PC-3 (cell line): ENCODE results near the gene RNF167. TPM values are rescaled to one million over a fixed set of nuclear protein-coding genes. Genes with fewer than 3 reads are reported as not detected.

Experiments used
- ATAC-seq: fragments of 200-7000 bp; cut with Tn5 transposase; 2 replicates; pipeline ENCODE4 v1.9.1; 2020; ENCODE audit warnings: mild to moderate bottlenecking, moderate library complexity
- BruUV-seq: library from RNA; stranded (reverse); fragments of 400-500 nt; replicated peaks from 2 replicates; lab custom pipeline; 2021; lab: Mats Ljungman, UMichigan
- CTCF ChIA-PET: fragments of 300-600 bp; sonication (Branson Sonifier 250); formaldehyde crosslinking; loops from one replicate; lab custom pipeline; 2022; ENCODE audit warnings: antibody characterized with exemption; lab: Charles Lee
- POLR2A ChIA-PET: fragments of 300-600 bp; sonication (Branson Sonifier 250); formaldehyde crosslinking; loops from one replicate; lab custom pipeline; 2022; ENCODE audit warnings: antibody characterized with exemption; ENCODE audit not compliant: unreplicated experiment; lab: Charles Lee
- DNase-seq: peaks from one replicate; pipeline ENCODE4 v3.0.0-alpha.2; 2015
- H2AFZ ChIP-seq: fragments of 300-600 bp; sonication (generic); 2 replicates; pipeline ENCODE4 v1.6.0; 2016; ENCODE audit warnings: antibody characterized with exemption, low read length
- H3F3A ChIP-seq: fragments of 300-600 bp; sonication (generic); one replicate; pipeline ENCODE4 v1.6.0; 2017; ENCODE audit warnings: antibody characterized with exemption, low read length, control low read depth, mild to moderate bottlenecking; ENCODE audit not compliant: unreplicated experiment
- H3K27ac ChIP-seq: fragments of 300-600 bp; sonication (generic); 2 replicates; pipeline ENCODE4 v1.5.1; 2016; ENCODE audit warnings: mild to moderate bottlenecking, low read length
- H3K27me3 ChIP-seq: fragments of 300-600 bp; sonication (generic); 2 replicates; pipeline ENCODE4 v1.6.1; 2016; ENCODE audit warnings: low read length, mixed read lengths
- H3K36me3 ChIP-seq: fragments of 300-600 bp; sonication (generic); 2 replicates; pipeline ENCODE4 v1.6.1; 2016; ENCODE audit warnings: low read depth, mixed run types, low read length, mixed read lengths
- H3K4me1 ChIP-seq: fragments of 300-600 bp; sonication (generic); 2 replicates; pipeline ENCODE4 v1.5.1; 2016; ENCODE audit warnings: low read length; ENCODE audit not compliant: insufficient read depth
- H3K4me2 ChIP-seq: fragments of 300-600 bp; sonication (generic); 2 replicates; pipeline ENCODE4 v1.6.0; 2016; ENCODE audit warnings: low read length
- H3K4me3 ChIP-seq: fragments of 300-600 bp; sonication (generic); 2 replicates; pipeline ENCODE4 v1.5.1; 2016; ENCODE audit warnings: mild to moderate bottlenecking, low read length, mixed read lengths
- H3K79me2 ChIP-seq: fragments of 300-600 bp; sonication (generic); 2 replicates; pipeline ENCODE4 v1.6.1; 2017; ENCODE audit warnings: low read length, mixed read lengths
- H3K9ac ChIP-seq: fragments of 300-600 bp; sonication (generic); 2 replicates; pipeline ENCODE4 v1.6.0; 2016; ENCODE audit warnings: mild to moderate bottlenecking, low read length
- H3K9me2 ChIP-seq: fragments of 300-600 bp; sonication (generic); replicated peaks from 2 replicates; pipeline ENCODE4 v1.6.1; 2016; ENCODE audit warnings: mixed run types, low read length, mixed read lengths
- H3K9me3 ChIP-seq: fragments of 300-600 bp; sonication (generic); 2 replicates; pipeline ENCODE4 v1.6.1; 2016; ENCODE audit warnings: low read length, mixed read lengths
- H4K20me1 ChIP-seq: fragments of 300-600 bp; sonication (generic); 2 replicates; pipeline ENCODE4 v1.6.1; 2016; ENCODE audit warnings: low read length, mixed read lengths
- CTCF ChIP-seq: fragments of 300-600 bp; sonication (generic); conservative IDR thresholded peaks from 2 replicates; pipeline ENCODE4 v1.5.1; 2017; ENCODE audit warnings: antibody characterized with exemption, low read depth, mild to moderate bottlenecking, low read length
- EZH2 ChIP-seq: fragments of 300-600 bp; sonication (generic); IDR thresholded peaks from one replicate; pipeline ENCODE4 v1.6.1; 2017; ENCODE audit warnings: antibody characterized with exemption, mild to moderate bottlenecking, low read length; ENCODE audit not compliant: unreplicated experiment
- EZH2phosphoT487 ChIP-seq: fragments of 300-600 bp; sonication (generic); IDR thresholded peaks from 2 replicates; pipeline ENCODE4 v1.6.1; 2018; ENCODE audit warnings: mild to moderate bottlenecking, antibody characterized with exemption, low read length, borderline replicate concordance
- intact Hi-C: fragments of 100-400 bp; cut with micrococcal nuclease; formaldehyde crosslinking; loops from 2 replicates; pipeline ENCODE4 v1.9.0; 2023
- total RNA-seq: library from RNA; depleted of rRNA; stranded (reverse); fragments of >200 nt; gene quantifications from 2 replicates; pipeline ENCODE4 v1.2.3, GENCODE V29; 2014

RNF167 gene
- total RNA-seq, 1 experiment from 2014 or later, result 43.1 TPM

- intact Hi-C loops, result loop anchor here (5.0 kb wide), 1 partner anchor 36 kb away; no protein-coding TSS in a partner anchor
- ATAC-seq, result no peak
- CTCF ChIA-PET, result no interaction called here
- Histone ChIP-seq H3K79me2 (peaks cover 92% of the 10 kb centered on the region), H3K4me3 (no peak overlapping the region), H2AFZ (no peak overlapping the region), H3K36me3 (peaks cover 29% of the 10 kb centered on the region), H3F3A (no peaks in the 10 kb centered on the region), H3K9me2 (no peaks in the 10 kb centered on the region), H3K9ac (no peak overlapping the region), H3K27ac (no peak overlapping the region), H4K20me1 (peaks cover 26% of the 10 kb centered on the region), H3K4me2 (no peak overlapping the region), H3K4me1 (peaks cover 38% of the 10 kb centered on the region), H3K9me3 (no peaks in the 10 kb centered on the region), H3K27me3 (no peaks in the 10 kb centered on the region)
- no peak for TF ChIP-seq EZH2phosphoT487
- TF ChIP-seq CTCF, result no peak
- TF ChIP-seq EZH2, result no peak
- DNase-seq, result no peak
- no TSS peak for BruUV-seq
- POLR2A ChIA-PET, result no interaction called here
These were observed 2.9 kb downstream of the RNF167 start for GRCh38 chr17:4942760-4943508.

- Histone ChIP-seq H3K27ac (peak overlapping the region; percentile 74), H3K36me3 (peaks cover 28% of the 10 kb centered on the region), H2AFZ (no peak overlapping the region), H3F3A (no peaks in the 10 kb centered on the region), H3K79me2 (peaks cover 87% of the 10 kb centered on the region), H3K4me1 (peaks cover 29% of the 10 kb centered on the region), H3K9me3 (no peaks in the 10 kb centered on the region), H4K20me1 (peaks cover 26% of the 10 kb centered on the region), H3K9me2 (no peaks in the 10 kb centered on the region), H3K4me3 (no peak overlapping the region), H3K9ac (no peak overlapping the region), H3K27me3 (no peaks in the 10 kb centered on the region), H3K4me2 (peak overlapping the region; percentile 70; the same call in 1 of the 2 replicates)
- intact Hi-C loops, result loop anchor here (5.0 kb wide), 1 partner anchor 37 kb away; no protein-coding TSS in a partner anchor
- ATAC-seq (no peak), DNase-seq (no peak)
- no TSS peak for BruUV-seq
- TF ChIP-seq CTCF (no peak), EZH2 (no peak), EZH2phosphoT487 (no peak)
- ChIA-PET CTCF (no interaction called here), POLR2A (no interaction called here)
These were observed 4.1 kb downstream of the RNF167 start for GRCh38 chr17:4944163-4944553.
